ENCODE data around the gene STXBP6. TPM values are rescaled to one million over a fixed set of nuclear protein-coding genes. Genes with fewer than 3 reads are reported as not detected.

STXBP6 gene
- total and polyA plus RNA-seq, 2 of the 13 experiments (the other 11 are each of a cell fraction or from before 2014, with no cell fraction given): 35.3 to 42.8 TPM

DNA sequence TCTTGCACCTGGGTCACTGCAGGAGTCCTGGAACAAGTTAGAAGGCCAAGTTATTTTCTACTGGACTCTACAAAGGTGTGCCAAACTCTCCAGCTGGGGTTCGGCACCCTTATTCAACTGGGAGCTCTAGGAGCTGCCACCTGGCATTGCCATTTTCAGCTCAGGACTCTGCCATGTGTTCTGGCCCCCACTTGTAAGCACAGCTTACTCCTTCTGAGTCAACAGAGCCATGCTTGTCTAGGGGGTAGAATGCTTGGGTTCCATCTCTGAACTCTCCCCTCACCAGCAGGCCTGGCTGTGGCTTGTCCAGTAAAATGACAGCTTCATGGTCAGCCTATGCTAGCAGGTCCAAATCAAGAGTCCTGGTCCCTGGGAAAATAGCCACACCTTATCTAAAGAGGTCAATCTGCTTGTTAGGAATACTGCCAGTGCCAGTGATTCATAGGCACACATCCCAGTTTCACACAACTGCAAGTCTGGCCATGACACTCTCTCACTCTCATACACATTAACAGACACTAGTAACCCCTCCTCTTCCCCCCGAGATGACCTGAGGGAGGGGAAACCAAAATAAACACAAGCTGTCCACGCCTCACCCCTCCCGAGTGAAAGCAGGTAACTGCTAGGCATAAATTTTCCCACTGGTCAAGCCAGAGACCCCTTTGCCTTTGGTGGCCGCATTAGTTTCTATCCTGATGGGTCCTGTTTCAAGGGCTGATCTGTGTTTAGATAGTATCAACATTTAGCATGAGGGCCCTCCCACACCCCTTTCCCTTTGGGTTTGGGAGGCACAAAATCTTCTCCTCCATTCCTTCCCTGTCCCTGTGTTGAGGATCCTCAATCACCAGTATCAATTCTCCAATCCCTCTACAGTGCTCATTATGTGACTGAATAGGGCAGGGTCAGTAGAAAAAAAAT, 233.7 kb downstream of the STXBP6 start (continued):
- TF ChIP-seq, protein P1, sequence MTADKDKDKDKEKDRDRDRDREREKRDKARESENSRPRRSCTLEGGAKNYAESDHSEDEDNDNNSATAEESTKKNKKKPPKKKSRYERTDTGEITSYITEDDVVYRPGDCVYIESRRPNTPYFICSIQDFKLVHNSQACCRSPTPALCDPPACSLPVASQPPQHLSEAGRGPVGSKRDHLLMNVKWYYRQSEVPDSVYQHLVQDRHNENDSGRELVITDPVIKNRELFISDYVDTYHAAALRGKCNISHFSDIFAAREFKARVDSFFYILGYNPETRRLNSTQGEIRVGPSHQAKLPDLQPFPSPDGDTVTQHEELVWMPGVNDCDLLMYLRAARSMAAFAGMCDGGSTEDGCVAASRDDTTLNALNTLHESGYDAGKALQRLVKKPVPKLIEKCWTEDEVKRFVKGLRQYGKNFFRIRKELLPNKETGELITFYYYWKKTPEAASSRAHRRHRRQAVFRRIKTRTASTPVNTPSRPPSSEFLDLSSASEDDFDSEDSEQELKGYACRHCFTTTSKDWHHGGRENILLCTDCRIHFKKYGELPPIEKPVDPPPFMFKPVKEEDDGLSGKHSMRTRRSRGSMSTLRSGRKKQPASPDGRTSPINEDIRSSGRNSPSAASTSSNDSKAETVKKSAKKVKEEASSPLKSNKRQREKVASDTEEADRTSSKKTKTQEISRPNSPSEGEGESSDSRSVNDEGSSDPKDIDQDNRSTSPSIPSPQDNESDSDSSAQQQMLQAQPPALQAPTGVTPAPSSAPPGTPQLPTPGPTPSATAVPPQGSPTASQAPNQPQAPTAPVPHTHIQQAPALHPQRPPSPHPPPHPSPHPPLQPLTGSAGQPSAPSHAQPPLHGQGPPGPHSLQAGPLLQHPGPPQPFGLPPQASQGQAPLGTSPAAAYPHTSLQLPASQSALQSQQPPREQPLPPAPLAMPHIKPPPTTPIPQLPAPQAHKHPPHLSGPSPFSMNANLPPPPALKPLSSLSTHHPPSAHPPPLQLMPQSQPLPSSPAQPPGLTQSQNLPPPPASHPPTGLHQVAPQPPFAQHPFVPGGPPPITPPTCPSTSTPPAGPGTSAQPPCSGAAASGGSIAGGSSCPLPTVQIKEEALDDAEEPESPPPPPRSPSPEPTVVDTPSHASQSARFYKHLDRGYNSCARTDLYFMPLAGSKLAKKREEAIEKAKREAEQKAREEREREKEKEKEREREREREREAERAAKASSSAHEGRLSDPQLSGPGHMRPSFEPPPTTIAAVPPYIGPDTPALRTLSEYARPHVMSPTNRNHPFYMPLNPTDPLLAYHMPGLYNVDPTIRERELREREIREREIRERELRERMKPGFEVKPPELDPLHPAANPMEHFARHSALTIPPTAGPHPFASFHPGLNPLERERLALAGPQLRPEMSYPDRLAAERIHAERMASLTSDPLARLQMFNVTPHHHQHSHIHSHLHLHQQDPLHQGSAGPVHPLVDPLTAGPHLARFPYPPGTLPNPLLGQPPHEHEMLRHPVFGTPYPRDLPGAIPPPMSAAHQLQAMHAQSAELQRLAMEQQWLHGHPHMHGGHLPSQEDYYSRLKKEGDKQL (CRISPR knock-in tag; IDR thresholded peaks at IDR 0.05; ENCODE audit: low read depth): peak; percentile 88
- TF ChIP-seq ZBTB7A (CRISPR knock-in tag; IDR thresholded peaks at IDR 0.05) (no peak), ZBTB8A (CRISPR knock-in tag; IDR thresholded peaks at IDR 0.05; ENCODE audit: borderline replicate concordance, low read depth) (no peak), ZNF816 (CRISPR knock-in tag; IDR thresholded peaks at IDR 0.05; ENCODE audit: borderline replicate concordance) (no peak; the same call in 1 of the 2 replicates), MTA3 (CRISPR knock-in tag; IDR thresholded peaks at IDR 0.05) (no peak), ZNF441 (CRISPR knock-in tag; IDR thresholded peaks at IDR 0.05; ENCODE audit: borderline replicate concordance) (no peak), EHMT2 (IDR thresholded peaks at IDR 0.05; ENCODE audit: borderline replicate concordance, low read depth, low read length) (peak; percentile 69), HHEX (CRISPR knock-in tag; IDR thresholded peaks at IDR 0.05) (peak; percentile 65; the same call in 1 of the 2 replicates), ZNF160 (CRISPR knock-in tag; IDR thresholded peaks at IDR 0.05) (peak; percentile 85), TEAD3 (CRISPR knock-in tag; optimal IDR thresholded peaks at IDR 0.05; ENCODE audit: borderline replicate concordance) (peak; percentile 42)
- TF ChIP-seq, protein P2, sequence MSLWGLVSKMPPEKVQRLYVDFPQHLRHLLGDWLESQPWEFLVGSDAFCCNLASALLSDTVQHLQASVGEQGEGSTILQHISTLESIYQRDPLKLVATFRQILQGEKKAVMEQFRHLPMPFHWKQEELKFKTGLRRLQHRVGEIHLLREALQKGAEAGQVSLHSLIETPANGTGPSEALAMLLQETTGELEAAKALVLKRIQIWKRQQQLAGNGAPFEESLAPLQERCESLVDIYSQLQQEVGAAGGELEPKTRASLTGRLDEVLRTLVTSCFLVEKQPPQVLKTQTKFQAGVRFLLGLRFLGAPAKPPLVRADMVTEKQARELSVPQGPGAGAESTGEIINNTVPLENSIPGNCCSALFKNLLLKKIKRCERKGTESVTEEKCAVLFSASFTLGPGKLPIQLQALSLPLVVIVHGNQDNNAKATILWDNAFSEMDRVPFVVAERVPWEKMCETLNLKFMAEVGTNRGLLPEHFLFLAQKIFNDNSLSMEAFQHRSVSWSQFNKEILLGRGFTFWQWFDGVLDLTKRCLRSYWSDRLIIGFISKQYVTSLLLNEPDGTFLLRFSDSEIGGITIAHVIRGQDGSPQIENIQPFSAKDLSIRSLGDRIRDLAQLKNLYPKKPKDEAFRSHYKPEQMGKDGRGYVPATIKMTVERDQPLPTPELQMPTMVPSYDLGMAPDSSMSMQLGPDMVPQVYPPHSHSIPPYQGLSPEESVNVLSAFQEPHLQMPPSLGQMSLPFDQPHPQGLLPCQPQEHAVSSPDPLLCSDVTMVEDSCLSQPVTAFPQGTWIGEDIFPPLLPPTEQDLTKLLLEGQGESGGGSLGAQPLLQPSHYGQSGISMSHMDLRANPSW (CRISPR knock-in tag; IDR thresholded peaks at IDR 0.05; ENCODE audit: borderline replicate concordance): no peak
- TF ChIP-seq, protein P3, sequence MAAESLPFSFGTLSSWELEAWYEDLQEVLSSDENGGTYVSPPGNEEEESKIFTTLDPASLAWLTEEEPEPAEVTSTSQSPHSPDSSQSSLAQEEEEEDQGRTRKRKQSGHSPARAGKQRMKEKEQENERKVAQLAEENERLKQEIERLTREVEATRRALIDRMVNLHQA (CRISPR knock-in tag; IDR thresholded peaks at IDR 0.05): no peak
- TF ChIP-seq, protein P4, sequence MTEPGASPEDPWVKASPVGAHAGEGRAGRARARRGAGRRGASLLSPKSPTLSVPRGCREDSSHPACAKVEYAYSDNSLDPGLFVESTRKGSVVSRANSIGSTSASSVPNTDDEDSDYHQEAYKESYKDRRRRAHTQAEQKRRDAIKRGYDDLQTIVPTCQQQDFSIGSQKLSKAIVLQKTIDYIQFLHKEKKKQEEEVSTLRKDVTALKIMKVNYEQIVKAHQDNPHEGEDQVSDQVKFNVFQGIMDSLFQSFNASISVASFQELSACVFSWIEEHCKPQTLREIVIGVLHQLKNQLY (CRISPR knock-in tag; IDR thresholded peaks at IDR 0.05): peak; percentile 72; the same call in 1 of the 2 replicates

Measured in HepG2 (cell line).